Body of pancreas (tissue), 4 donors: ENCODE data around the gene TJAP1. TPM values are rescaled to one million over a fixed set of nuclear protein-coding genes. Genes with fewer than 3 reads are reported as not detected.

Experiments used
- ATAC-seq: fragments of 150-250 bp; one replicate; pipeline ENCODE4 v1.9.1; 2016
- DNase-seq, 4 donors: peaks; one replicate each; pipeline ENCODE4 v3.0.0-alpha.2; 2019
- H3K27ac ChIP-seq, 4 donors: fragments of 200-600 bp; sonication (generic); 1 replicate in 3 of 4; 2 replicates in 1 of 4; pipeline versions ENCODE4 v1.5.1 to v1.6.1; 2016 to 2019; ENCODE audit warnings: mild to moderate bottlenecking in 1 of 4, mixed read lengths in 1 of 4, moderate library complexity in 1 of 4
- H3K27me3 ChIP-seq, 2 donors: fragments of 200-600 bp; sonication (generic); one replicate each; pipeline ENCODE4 v1.6.0; 2016; ENCODE audit warnings: mild to moderate bottlenecking in 1 of 2
- H3K36me3 ChIP-seq, 2 donors: fragments of 200-600 bp; sonication (generic); replicated peaks in 1 of 2; 2 replicates each; pipeline ENCODE4 v1.5.1; 2016; ENCODE audit warnings: low read depth in 2 of 2; ENCODE audit not compliant: insufficient read depth in 1 of 2
- H3K4me1 ChIP-seq: fragments of 200-600 bp; sonication (generic); one replicate; pipeline ENCODE4 v1.6.0; 2016
- H3K4me3 ChIP-seq, 2 donors: fragments of 200-600 bp; sonication (generic); 1 replicate in 1 of 2; 2 replicates in 1 of 2; pipeline ENCODE4 v1.5.1; 2016 to 2019
- H3K9me3 ChIP-seq, 3 donors: fragments of 200-600 bp; sonication (generic); 1 replicate in 2 of 3; 2 replicates in 1 of 3; pipeline ENCODE4 v1.5.1; 2016
- CTCF ChIP-seq, 7 experiments: fragments of 450-650 bp in 4 of 7; fragments of 200-600 bp in 3 of 7; sonication (generic) in 3 of 7; IDR thresholded peaks; one replicate each; pipeline ENCODE4 v1.5.1; 2016 to 2019; ENCODE audit warnings: antibody characterized with exemption in 7 of 7
- POLR2A ChIP-seq, 3 donors: fragments of 450-650 bp; IDR thresholded peaks; one replicate each; pipeline ENCODE4 v1.6.1; 2016; ENCODE audit warnings: antibody characterized with exemption in 3 of 3, mild to moderate bottlenecking in 2 of 3
- WGBS, 2 donors: methylation state at CpG; one replicate each; pipeline ENCODE4 v1.1.5; 2017; 5-methylcytosine and 5-hydroxymethylcytosine counted together
- intact Hi-C: fragments of 100-400 bp; cut with DNase I; formaldehyde crosslinking; loops from one replicate; pipeline ENCODE4 v1.15.1; 2023
- total RNA-seq, 2 donors: library from RNA; depleted of rRNA; stranded (reverse); fragments of >200 nt; gene quantifications; one replicate each; pipeline ENCODE4 v1.1.0, GENCODE V29; 2016

The TJAP1 gene
- total RNA-seq, 2 donors from 2014 or later = 16.9 to 47.5 TPM

DNA sequence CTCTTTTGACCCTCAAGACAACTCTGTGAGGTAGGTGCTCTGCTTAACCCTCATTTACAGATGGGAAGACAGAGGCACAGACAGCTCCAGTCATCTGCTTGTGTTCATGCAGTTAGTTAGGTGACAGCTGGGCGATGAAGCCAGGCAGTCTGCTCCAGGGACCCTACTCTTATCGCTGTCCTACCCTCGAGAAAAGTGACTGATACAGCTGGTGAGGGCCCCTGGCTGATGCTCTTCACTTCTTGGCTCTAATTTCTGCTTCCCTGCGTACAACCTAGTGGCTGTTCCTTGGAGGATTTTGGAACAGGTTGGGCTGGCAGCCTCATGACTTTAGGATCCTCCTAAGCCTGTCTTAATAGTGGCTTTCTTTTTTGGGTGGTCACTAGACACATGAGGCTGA lies 9.1 kb upstream of the TJAP1 start:
- H3K9me3 ChIP-seq = no peaks in the 10 kb centered on the region
- 74 to 81% methylated on average over 4 of the region's 4 CpGs for WGBS, 2 donors
- H3K27ac ChIP-seq = no peak overlapping the region
- H3K4me3 ChIP-seq = no peak overlapping the region
- intact Hi-C loops = no loop called here
- no peaks in the 10 kb centered on the region for H3K36me3 ChIP-seq
- ATAC-seq = no peak
- no peak for DNase-seq
- TF ChIP-seq POLR2A (IDR thresholded peaks at IDR 0.05) (no peak), CTCF (IDR thresholded peaks at IDR 0.05) (no peak)
- H3K27me3 ChIP-seq = no peaks in the 10 kb centered on the region
- no peaks in the 10 kb centered on the region for H3K4me1 ChIP-seq

- H3K27ac ChIP-seq = no peak overlapping the region
- H3K9me3 ChIP-seq = no peaks in the 10 kb centered on the region
- WGBS, 2 donors = 51 to 61% methylated on average over 12 to 13 of the region's 13 CpGs
- no peaks in the 10 kb centered on the region for H3K4me1 ChIP-seq
- ATAC-seq (no peak), DNase-seq (peak in 2 of 4 donors; percentile 14 to 29)
- H3K36me3 ChIP-seq = no peaks in the 10 kb centered on the region
- no peaks in the 10 kb centered on the region for H3K27me3 ChIP-seq
- H3K4me3 ChIP-seq = no peak overlapping the region
- intact Hi-C loops = no loop called here
- TF ChIP-seq POLR2A (IDR thresholded peaks at IDR 0.05) (no peak), CTCF (IDR thresholded peaks at IDR 0.05) (no peak)
These were observed 8.4 kb upstream of the TJAP1 start for GRCh38 chr6:43468748-43469681.

- Histone ChIP-seq H3K4me3 (no peak overlapping the region), H3K4me1 (no peaks in the 10 kb centered on the region), H3K36me3 (no peaks in the 10 kb centered on the region), H3K27ac (no peak overlapping the region), H3K27me3 (no peaks in the 10 kb centered on the region), H3K9me3 (no peaks in the 10 kb centered on the region)
- no peak for TF ChIP-seq POLR2A (IDR thresholded peaks at IDR 0.05)
- no peak for TF ChIP-seq CTCF (IDR thresholded peaks at IDR 0.05)
- WGBS, 2 donors = 87 to 90% methylated on average over 7 of the region's 7 CpGs
- no peak for DNase-seq
- ATAC-seq = no peak
- intact Hi-C loops = no loop called here
These were observed 7.4 kb upstream of the TJAP1 start for GRCh38 chr6:43469947-43470346.

GRCh38 chr6:43471399-43471798 lies 6.0 kb upstream of the TJAP1 start:
- TF ChIP-seq POLR2A (IDR thresholded peaks at IDR 0.05) (no peak), CTCF (IDR thresholded peaks at IDR 0.05) (no peak)
- no peak overlapping the region for H3K4me3 ChIP-seq
- DNase-seq = peak in 3 of 4 donors; percentile 22 to 38 (median 25)
- no peak for ATAC-seq
- H3K4me1 ChIP-seq = no peaks in the 10 kb centered on the region
- H3K36me3 ChIP-seq = no peaks in the 10 kb centered on the region
- no peaks in the 10 kb centered on the region for H3K27me3 ChIP-seq
- no peaks in the 10 kb centered on the region for H3K9me3 ChIP-seq
- no peak overlapping the region for H3K27ac ChIP-seq
- intact Hi-C loops = no loop called here
- WGBS, 2 donors = 22 to 32% methylated on average over 1 of the region's 1 CpG

DNA sequence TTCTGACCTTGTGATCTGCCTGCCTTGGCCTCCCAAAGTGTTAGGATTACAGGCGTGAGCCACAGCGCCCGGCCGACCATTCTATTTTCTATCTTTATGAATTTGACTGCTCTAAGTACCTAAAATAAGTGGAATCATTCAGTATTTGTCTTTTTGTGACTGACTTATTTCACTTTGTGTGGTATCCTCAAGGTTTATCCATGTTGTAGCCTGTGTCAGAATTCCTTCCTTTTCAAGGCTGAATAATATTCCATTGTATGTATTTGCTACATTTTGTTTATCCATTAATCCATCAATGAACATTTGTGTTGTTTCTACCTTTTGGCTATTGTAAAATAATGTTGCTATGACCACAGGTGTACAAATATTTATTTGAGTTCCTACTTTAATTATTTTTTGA lies 4.9 kb upstream of the TJAP1 start:
- intact Hi-C loops = no loop called here
- DNase-seq = no peak
- H3K36me3 ChIP-seq = no peaks in the 10 kb centered on the region
- no peak overlapping the region for H3K27ac ChIP-seq
- peaks cover 4% of the 10 kb centered on the region for H3K4me1 ChIP-seq
- H3K27me3 ChIP-seq = no peaks in the 10 kb centered on the region
- ATAC-seq = no peak
- H3K9me3 ChIP-seq = no peaks in the 10 kb centered on the region
- 92 to 95% methylated on average over 4 of the region's 4 CpGs for WGBS, 2 donors
- no peak for TF ChIP-seq POLR2A (IDR thresholded peaks at IDR 0.05)
- no peak for TF ChIP-seq CTCF (IDR thresholded peaks at IDR 0.05)
- H3K4me3 ChIP-seq = no peak overlapping the region
